C4-2B (cell line): Measurements from ENCODE around the gene AGBL1.

ENCODE experiments used
- CTCF ChIP-seq: fragments of 450-650 bp; conservative IDR thresholded peaks from 2 replicates; pipeline ENCODE4 v1.5.1; 2017; ENCODE audit warnings: mild to moderate bottlenecking
- ZFX ChIP-seq: fragments of 450-650 bp; IDR thresholded peaks from 2 replicates; pipeline ENCODE4 v1.6.1; 2017

DNA sequence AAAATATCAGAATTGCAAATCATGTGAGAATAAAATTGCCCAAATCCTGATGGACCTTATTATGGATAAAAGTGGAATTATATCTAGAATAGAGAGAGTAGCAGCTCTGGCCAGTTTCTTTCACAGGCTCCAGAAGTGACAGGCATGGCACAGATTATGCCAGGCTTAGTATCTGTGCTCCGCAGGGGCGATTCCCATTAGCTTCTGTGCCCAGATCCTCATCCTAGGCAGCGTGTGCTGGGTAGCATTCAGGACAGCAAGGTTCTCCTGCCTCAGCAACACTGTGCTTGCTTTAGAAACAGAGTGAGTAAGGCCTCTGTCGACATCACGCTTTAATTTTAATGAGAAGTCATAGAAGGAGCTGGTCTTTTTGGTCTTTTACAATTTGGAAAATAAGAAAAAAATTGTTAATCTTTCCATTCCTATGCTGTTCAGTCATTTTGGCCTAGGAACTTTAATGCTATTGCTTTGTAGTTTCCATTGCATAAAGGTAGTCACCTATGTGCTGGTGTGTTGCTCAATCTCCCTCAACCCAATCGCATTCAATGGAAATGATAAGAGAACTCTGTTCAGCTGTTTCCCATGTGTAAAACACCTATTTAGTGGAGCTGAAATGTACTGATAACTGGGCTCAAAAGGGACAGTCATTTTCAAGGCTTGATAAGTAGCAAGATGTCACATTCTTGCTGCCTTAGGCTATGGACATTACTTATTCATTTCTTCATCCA is 770.1 kb downstream of the AGBL1 start:
- TF ChIP-seq CTCF = no peak
- TF ChIP-seq ZFX = no peak
